ENCODE results near the gene TPPP3. TPM values are rescaled to one million over a fixed set of nuclear protein-coding genes. Genes with fewer than 3 reads are reported as not detected.

Gene TPPP3
- polyA plus RNA-seq, 3 donors = 63.1 to 123 (median 78.6) TPM

DNA sequence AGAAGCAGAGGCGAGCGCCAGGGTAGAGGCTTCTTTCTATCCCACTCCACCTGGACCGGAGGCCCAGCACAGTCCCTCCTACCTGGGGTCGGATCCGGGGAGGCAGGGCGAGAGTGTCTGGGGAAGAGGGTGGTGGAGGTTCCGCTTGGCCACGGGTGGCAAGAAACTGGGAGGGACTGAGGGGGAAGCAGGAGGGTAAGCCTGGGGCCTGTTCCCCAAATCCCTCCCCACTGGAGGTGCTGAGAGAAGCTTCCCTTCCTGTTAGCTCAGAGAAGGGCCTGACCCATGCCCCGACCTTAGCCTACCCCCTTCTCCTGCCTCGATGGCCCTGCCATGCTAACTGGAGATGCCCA, 1.8 kb upstream of the TPPP3 start:
- peak overlapping the region; percentile 71 for H3K9ac ChIP-seq (ENCODE audit: insufficient read depth, low read length, poor library complexity, severe bottlenecking)
- H3K9me3 ChIP-seq (replicated peaks in 1 of 2; ENCODE audit: control insufficient read depth in 1 of 2, insufficient read depth in 1 of 2, low read length in 2 of 2) = no peaks in the 10 kb centered on the region
- Mint-ChIP-seq H3K27me3 (ENCODE audit: low read depth in 3 of 3) (peaks cover 14 to 49% (median 25%) of the 10 kb centered on the region in 3 donors), H3K4me1 (peaks cover 57% of the 10 kb centered on the region), H3K4me3 (peak overlapping the region; percentile 78 to 87), H3K9me3 (peaks cover 0 to 8% (median 0%) of the 10 kb centered on the region in 7 donors), H3K36me3 (peaks cover 4 to 8% of the 10 kb centered on the region in 2 donors), H3K27ac (peak overlapping the region; percentile 54 to 91 (median 85))
- H3K4me2 ChIP-seq (replicated peaks; ENCODE audit: extremely low read depth, low read length, poor library complexity, severe bottlenecking) = peak overlapping the region; percentile 87
- no peaks in the 10 kb centered on the region for H3K36me3 ChIP-seq (replicated peaks in 1 of 2; ENCODE audit: control insufficient read depth in 1 of 2, insufficient read depth in 2 of 2, low read length in 2 of 2)
- peak overlapping the region; percentile 42 to 78 (median 77) for H3K4me3 ChIP-seq (replicated peaks in 1 of 3; ENCODE audit: low read depth in 2 of 3, low read length in 3 of 3)
- H3K27ac ChIP-seq (ENCODE audit: low read depth in 1 of 2, low read length in 2 of 2) = peak overlapping the region; percentile 63 to 80
- peaks cover 0 to 19% of the 10 kb centered on the region in 2 donors for H3K27me3 ChIP-seq (ENCODE audit: control insufficient read depth in 2 of 2, insufficient read depth in 2 of 2, low read length in 2 of 2)
- peaks cover 40% of the 10 kb centered on the region for H4K20me1 ChIP-seq (ENCODE audit: insufficient read depth, low read length)
- TF ChIP-seq, protein P1, sequence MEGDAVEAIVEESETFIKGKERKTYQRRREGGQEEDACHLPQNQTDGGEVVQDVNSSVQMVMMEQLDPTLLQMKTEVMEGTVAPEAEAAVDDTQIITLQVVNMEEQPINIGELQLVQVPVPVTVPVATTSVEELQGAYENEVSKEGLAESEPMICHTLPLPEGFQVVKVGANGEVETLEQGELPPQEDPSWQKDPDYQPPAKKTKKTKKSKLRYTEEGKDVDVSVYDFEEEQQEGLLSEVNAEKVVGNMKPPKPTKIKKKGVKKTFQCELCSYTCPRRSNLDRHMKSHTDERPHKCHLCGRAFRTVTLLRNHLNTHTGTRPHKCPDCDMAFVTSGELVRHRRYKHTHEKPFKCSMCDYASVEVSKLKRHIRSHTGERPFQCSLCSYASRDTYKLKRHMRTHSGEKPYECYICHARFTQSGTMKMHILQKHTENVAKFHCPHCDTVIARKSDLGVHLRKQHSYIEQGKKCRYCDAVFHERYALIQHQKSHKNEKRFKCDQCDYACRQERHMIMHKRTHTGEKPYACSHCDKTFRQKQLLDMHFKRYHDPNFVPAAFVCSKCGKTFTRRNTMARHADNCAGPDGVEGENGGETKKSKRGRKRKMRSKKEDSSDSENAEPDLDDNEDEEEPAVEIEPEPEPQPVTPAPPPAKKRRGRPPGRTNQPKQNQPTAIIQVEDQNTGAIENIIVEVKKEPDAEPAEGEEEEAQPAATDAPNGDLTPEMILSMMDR (IDR thresholded peaks at IDR 0.05) = no peak
- WGBS (ENCODE audit: insufficient coverage) = 8% methylated on average over 2 of the region's 10 CpGs
- H2AFZ ChIP-seq (ENCODE audit: insufficient read depth, low read depth, low read length, poor library complexity, severe bottlenecking) = peak overlapping the region; percentile 88
- DNase-seq = peak in 2 of 3 donors; percentile 57 to 73
- H3K4me1 ChIP-seq (ENCODE audit: control insufficient read depth in 1 of 2, insufficient read depth in 2 of 2, low read length in 2 of 2) = peaks cover 69 to 75% of the 10 kb centered on the region in 2 donors
- H3K79me2 ChIP-seq (ENCODE audit: insufficient read depth, low read length) = no peaks in the 10 kb centered on the region
- intact Hi-C loops (cut with micrococcal nuclease) = loop anchor here (5.0 kb wide), 3 partner anchors 48 to 118 kb away; partner anchors contain the start of gene PLEKHG4 (in 1 of the 2)

DNA sequence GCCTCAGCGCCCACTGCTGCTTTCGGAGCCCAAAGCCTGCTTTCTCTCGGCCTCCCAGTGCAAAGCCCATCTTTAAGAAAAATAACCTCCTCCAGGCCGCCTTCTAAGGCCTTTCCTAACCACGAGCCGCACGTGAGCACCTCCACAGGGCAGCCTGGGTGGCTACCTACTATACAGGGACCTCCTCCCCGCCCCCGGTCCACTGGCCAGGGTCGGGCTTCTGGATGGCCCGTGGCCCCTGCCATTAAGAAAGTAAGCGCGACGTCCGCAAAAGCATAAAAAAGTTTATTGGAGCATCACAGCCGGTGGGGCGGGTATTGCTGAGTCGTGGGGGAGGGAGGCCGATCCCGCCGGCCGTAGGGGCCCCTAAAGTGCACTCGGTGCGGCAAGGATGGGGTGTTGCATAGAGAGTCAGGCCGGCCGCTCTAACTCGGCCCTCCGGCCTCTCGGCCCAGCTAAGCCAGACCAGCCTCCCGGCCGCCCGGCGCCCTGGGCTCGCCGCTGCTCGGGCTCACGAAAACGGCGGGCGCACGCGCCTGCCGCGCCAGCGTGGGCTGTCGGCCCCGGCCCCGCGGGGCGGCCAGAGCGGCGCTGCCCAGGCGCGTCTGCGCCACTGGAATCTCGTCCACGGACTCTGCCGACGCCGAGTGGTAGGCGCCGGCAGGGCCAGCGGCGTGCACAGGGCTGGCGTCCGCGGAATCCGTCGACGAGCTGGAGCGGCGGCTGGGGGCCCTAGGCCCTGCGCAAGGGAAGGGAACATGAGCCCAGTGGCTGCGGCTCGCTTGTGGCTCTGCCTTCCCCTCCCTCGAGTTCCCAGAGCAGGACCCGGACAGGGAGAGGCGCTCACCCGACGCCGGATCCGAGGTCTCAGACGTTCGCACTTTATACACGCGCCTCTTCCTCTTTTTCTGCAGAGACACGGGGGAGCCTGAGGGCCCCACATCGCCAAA, 1.1 kb upstream of the TPPP3 start:
- Mint-ChIP-seq H3K4me1 (peaks cover 63% of the 10 kb centered on the region), H3K36me3 (peaks cover 8 to 13% of the 10 kb centered on the region in 2 donors), H3K27me3 (ENCODE audit: low read depth in 3 of 3) (peaks cover 14 to 47% (median 26%) of the 10 kb centered on the region in 3 donors), H3K27ac (peak overlapping the region; percentile 73 to 93 (median 86)), H3K9me3 (peaks cover 0 to 8% (median 0%) of the 10 kb centered on the region in 7 donors), H3K4me3 (peak overlapping the region; percentile 83 to 92)
- peaks cover 76 to 80% of the 10 kb centered on the region in 2 donors for H3K4me1 ChIP-seq (ENCODE audit: control insufficient read depth in 1 of 2, insufficient read depth in 2 of 2, low read length in 2 of 2)
- DNase-seq = peak; percentile 74 to 77 (median 76)
- H2AFZ ChIP-seq (ENCODE audit: insufficient read depth, low read depth, low read length, poor library complexity, severe bottlenecking) = peak overlapping the region; percentile 88
- H3K9me3 ChIP-seq (replicated peaks in 1 of 2; ENCODE audit: control insufficient read depth in 1 of 2, insufficient read depth in 1 of 2, low read length in 2 of 2) = no peaks in the 10 kb centered on the region
- WGBS (ENCODE audit: insufficient coverage) = 4% methylated on average over 82 of the region's 88 CpGs
- peak overlapping the region; percentile 42 to 78 (median 77) for H3K4me3 ChIP-seq (replicated peaks in 1 of 3; ENCODE audit: low read depth in 2 of 3, low read length in 3 of 3)
- peak overlapping the region; percentile 71 for H3K9ac ChIP-seq (ENCODE audit: insufficient read depth, low read length, poor library complexity, severe bottlenecking)
- peak overlapping the region; percentile 63 to 80 for H3K27ac ChIP-seq (ENCODE audit: low read depth in 1 of 2, low read length in 2 of 2)
- H3K27me3 ChIP-seq (ENCODE audit: control insufficient read depth in 2 of 2, insufficient read depth in 2 of 2, low read length in 2 of 2) = peaks cover 0 to 19% of the 10 kb centered on the region in 2 donors
- no peaks in the 10 kb centered on the region for H3K79me2 ChIP-seq (ENCODE audit: insufficient read depth, low read length)
- intact Hi-C loops (cut with micrococcal nuclease) = loop anchor here (5.0 kb wide), 3 partner anchors 47 to 117 kb away; partner anchors contain the start of gene PLEKHG4 (in 1 of the 2)
- no peaks in the 10 kb centered on the region for H3K36me3 ChIP-seq (replicated peaks in 1 of 2; ENCODE audit: control insufficient read depth in 1 of 2, insufficient read depth in 2 of 2, low read length in 2 of 2)
- H3K4me2 ChIP-seq (replicated peaks; ENCODE audit: extremely low read depth, low read length, poor library complexity, severe bottlenecking) = peak overlapping the region; percentile 87
- TF ChIP-seq, protein P1 (IDR thresholded peaks at IDR 0.05) = no peak
- H4K20me1 ChIP-seq (ENCODE audit: insufficient read depth, low read length) = peaks cover 47% of the 10 kb centered on the region
